Cardiac muscle cell (in vitro differentiated cells and primary cell): ENCODE measurements around the gene WDR13. TPM values are rescaled to one million over a fixed set of nuclear protein-coding genes. Genes with fewer than 3 reads are reported as not detected.

Source experiments
- DNase-seq, 2 donors: peaks; one replicate each; pipeline versions ENCODE4 v3.0.0 to v3.0.0-alpha.2; 2010 to 2017; ENCODE audit warnings: low read depth in 1 of 2, low spot score in 1 of 2
- H3K27ac ChIP-seq: fragments of 200-600 bp; sonication (generic); 2 replicates; pipeline ENCODE4 v1.5.1; 2016
- H3K27me3 ChIP-seq: fragments of 200-600 bp; sonication (generic); 2 replicates; pipeline ENCODE4 v1.6.0; 2016; ENCODE audit warnings: control low read depth
- H3K36me3 ChIP-seq: fragments of 200-600 bp; sonication (generic); 2 replicates; pipeline ENCODE4 v1.5.1; 2016; ENCODE audit warnings: control low read depth
- H3K4me1 ChIP-seq: fragments of 200-600 bp; sonication (generic); 2 replicates; pipeline ENCODE4 v1.8.1; 2017; ENCODE audit warnings: low read depth, mild to moderate bottlenecking, mixed run types
- H3K4me3 ChIP-seq: fragments of 200-600 bp; sonication (generic); 2 replicates; pipeline ENCODE4 v1.5.1; 2016; ENCODE audit warnings: mild to moderate bottlenecking
- H3K9me3 ChIP-seq: fragments of 200-600 bp; sonication (generic); 2 replicates; pipeline ENCODE4 v1.5.1; 2017; ENCODE audit warnings: low read depth, mild to moderate bottlenecking, control low read depth
- polyA plus RNA-seq: library from polyadenylated mRNA; unstranded; fragments of >200 nt; fragmentation: Nextera tagmentation; extraction: Ambion mirVana; gene quantifications from 2 replicates; pipeline ENCODE4 v1.2.1, GENCODE V29; 2016
- total RNA-seq: library from RNA; depleted of rRNA; stranded (reverse); fragments of >200 nt; gene quantifications from 2 replicates; pipeline ENCODE4 v1.2.3, GENCODE V29; 2016
- TF ChIP-seq, protein P1 (sequence below): IDR thresholded peaks from 2 replicates; pipeline ENCODE4 v1.5.1; 2012; ENCODE audit warnings: low read depth, mild to moderate bottlenecking, low read length

WDR13 gene
- total and polyA plus RNA-seq, 2 experiments from 2014 or later: 151 to 168 TPM

DNA sequence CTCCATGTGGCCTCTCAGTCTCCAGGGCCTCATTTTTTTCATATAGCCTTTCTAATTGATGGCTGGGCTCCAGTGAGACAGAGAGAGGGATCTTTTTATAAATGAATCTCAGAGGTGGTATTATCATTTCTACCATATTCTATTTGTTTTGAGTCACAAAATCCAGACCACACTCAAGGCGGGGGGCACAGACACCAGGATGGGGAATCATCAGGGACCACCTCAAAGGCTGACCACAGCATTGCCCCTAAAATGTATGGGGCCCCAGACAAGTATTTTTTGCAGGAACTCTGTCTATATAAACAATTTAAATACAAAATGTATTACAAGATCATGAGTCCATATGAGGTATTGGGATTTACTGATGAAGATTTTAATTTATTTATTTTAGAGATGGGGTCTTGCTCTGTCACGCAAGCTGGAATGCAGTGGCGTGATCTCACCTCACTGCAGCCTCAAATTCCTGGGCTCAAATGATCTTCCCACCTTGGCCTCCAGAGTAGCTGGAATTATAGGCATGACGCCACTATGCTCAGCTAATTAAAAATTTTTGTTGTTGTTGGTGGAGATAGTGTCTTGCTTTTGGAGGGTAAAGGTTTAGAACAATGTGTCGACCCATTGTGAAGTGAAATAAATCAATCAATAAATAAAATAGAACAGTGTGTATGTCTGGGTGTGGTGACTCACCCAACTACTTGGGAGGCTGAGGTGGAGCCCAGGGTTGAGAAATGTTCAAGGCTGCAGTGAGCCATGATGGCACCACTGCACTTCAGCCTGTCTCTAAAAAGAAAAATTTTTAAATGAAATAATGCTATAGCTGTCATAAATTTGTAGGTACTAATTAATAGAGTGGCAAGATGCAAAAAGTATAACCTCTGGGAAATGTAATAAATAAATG, 29.4 kb downstream of the WDR13 start:
- Histone ChIP-seq H3K4me1 (no peaks in the 10 kb centered on the region), H3K27ac (no peak overlapping the region), H3K27me3 (no peaks in the 10 kb centered on the region), H3K36me3 (no peaks in the 10 kb centered on the region), H3K4me3 (no peak overlapping the region), H3K9me3 (no peaks in the 10 kb centered on the region)
- no peak for DNase-seq
- TF ChIP-seq, protein P1, sequence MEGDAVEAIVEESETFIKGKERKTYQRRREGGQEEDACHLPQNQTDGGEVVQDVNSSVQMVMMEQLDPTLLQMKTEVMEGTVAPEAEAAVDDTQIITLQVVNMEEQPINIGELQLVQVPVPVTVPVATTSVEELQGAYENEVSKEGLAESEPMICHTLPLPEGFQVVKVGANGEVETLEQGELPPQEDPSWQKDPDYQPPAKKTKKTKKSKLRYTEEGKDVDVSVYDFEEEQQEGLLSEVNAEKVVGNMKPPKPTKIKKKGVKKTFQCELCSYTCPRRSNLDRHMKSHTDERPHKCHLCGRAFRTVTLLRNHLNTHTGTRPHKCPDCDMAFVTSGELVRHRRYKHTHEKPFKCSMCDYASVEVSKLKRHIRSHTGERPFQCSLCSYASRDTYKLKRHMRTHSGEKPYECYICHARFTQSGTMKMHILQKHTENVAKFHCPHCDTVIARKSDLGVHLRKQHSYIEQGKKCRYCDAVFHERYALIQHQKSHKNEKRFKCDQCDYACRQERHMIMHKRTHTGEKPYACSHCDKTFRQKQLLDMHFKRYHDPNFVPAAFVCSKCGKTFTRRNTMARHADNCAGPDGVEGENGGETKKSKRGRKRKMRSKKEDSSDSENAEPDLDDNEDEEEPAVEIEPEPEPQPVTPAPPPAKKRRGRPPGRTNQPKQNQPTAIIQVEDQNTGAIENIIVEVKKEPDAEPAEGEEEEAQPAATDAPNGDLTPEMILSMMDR: no peak

DNA sequence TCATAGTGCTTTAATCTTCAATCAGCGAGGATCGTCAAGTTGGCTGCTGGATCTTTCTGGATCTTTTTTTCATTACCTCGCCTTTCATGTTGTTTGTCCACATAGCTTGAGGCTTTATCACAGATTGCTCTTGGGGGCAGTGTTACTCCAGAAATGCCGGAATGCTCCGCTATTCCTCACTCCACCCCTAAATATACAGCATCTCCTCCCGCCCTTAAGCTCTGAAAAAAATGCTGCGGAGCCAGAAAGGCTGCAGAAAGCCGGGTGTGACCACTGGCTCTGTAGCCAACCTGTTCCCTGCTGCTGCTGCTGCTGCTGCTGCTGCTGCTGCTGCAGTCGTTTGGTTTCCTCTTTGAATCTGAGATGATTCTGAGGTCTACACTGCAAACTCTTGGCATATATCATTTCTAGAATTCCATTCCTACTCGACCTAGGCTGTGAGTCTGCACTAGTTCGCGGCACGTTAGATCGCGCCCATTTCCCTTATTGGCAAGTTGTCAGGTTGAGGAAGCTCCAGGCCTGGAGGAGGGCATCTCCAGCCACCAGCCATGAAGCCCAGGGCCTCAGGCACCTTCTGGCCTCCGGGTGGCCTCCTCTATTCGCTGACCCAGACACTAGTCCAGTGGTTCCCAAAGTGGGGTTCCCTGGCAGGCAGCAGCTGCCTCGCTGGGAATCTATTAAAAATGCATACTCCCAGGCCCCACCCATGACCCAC, 34.2 kb downstream of the WDR13 start:
- H3K27me3 ChIP-seq: no peaks in the 10 kb centered on the region
- DNase-seq: peak; percentile 74 to 93
- TF ChIP-seq, protein P1: peak; percentile 53

DNA sequence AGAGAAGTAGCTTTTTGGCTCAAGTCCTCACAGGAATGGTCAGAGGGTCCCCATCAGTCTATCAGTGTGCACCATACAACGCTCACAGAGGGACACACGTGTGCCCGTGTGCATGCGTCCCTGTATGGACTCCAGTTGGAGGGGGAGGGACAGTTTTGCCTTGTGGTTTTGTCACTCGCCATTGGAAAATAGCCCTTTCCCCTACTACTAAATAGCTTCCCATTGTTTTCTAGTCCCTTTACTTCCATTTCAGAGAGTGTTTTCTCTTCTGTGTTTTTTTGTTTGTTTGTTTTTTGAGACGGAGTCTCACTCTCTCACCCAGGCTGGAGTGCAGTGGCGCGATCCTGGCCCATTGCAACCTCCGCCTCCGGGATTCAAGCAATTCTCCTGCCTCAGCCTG, 34.9 kb downstream of the WDR13 start:
- Histone ChIP-seq H3K27me3 (no peaks in the 10 kb centered on the region), H3K4me1 (no peaks in the 10 kb centered on the region), H3K4me3 (no peak overlapping the region), H3K36me3 (no peaks in the 10 kb centered on the region), H3K27ac (no peak overlapping the region), H3K9me3 (no peaks in the 10 kb centered on the region)
- TF ChIP-seq, protein P1: no peak
- DNase-seq: no peak

More for the DNA sequence above, 34.2 kb downstream of the WDR13 start:
- Histone ChIP-seq H3K4me1 (no peaks in the 10 kb centered on the region), H3K4me3 (no peak overlapping the region), H3K27ac (no peak overlapping the region), H3K36me3 (no peaks in the 10 kb centered on the region), H3K9me3 (no peaks in the 10 kb centered on the region)

DNA sequence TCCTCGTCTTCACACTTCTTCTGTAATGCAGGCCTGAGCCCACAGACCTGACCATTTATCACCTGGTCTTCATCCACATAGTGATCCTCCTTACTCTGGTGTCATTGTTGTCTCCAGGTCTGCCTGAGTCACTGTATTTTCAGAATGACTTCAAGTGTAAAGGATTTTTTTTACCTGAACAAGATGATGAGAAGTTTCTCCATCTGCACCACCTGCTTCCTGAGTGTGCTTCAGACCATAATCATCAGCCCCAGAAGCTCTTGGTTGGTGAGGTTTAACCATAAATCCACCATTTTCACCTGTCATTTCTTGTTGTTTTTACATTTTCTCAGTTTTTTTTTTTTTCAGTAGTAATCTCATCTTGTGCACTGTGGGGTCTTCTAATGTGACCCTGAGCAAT, 39.0 kb downstream of the WDR13 start:
- no peaks in the 10 kb centered on the region for H3K9me3 ChIP-seq
- TF ChIP-seq, protein P1: no peak
- H3K27ac ChIP-seq: no peak overlapping the region
- H3K27me3 ChIP-seq: no peaks in the 10 kb centered on the region
- no peaks in the 10 kb centered on the region for H3K4me1 ChIP-seq
- no peaks in the 10 kb centered on the region for H3K36me3 ChIP-seq
- no peak for DNase-seq
- H3K4me3 ChIP-seq: no peak overlapping the region

DNA sequence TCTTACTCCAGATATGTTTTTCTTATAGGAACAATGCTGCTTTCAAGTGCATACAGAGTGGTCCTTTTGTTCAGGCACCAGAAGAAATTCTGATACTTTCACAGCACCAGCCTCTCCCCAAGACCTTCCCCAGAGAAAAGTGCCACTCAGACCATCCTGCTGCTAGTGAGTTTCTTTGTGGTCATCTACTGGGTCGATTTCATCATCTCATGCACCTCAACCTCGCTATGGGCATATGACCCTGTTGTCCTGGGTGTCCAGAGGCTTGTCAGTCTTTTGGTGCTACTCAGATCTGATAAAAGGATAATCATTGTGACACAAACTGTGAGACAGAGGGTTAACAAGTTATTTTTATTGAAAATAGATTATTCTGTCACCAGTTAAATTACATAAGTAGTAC, 39.5 kb downstream of the WDR13 start:
- Histone ChIP-seq H3K27me3 (no peaks in the 10 kb centered on the region), H3K4me1 (no peaks in the 10 kb centered on the region), H3K4me3 (no peak overlapping the region), H3K27ac (no peak overlapping the region), H3K36me3 (no peaks in the 10 kb centered on the region), H3K9me3 (no peaks in the 10 kb centered on the region)
- DNase-seq: no peak
- TF ChIP-seq, protein P1: no peak
